Sigmoid colon (tissue), 7 donors: ENCODE data around the gene ZRANB1. TPM values are rescaled to one million over a fixed set of nuclear protein-coding genes. Genes with fewer than 3 reads are reported as not detected.

Experiments
- DNase-seq: peaks from one replicate; pipeline ENCODE4 v3.0.0-alpha.2; 2019
- H3K27ac ChIP-seq, 4 donors: fragments of 200-600 bp; sonication (generic); one replicate each; pipeline ENCODE4 v1.5.1; 2016 to 2019; ENCODE audit warnings: mild to moderate bottlenecking in 1 of 4
- H3K27me3 ChIP-seq, 3 donors: fragments of 200-600 bp; sonication (generic); one replicate each; pipeline ENCODE4 v1.5.1; 2019; ENCODE audit warnings: mild to moderate bottlenecking in 1 of 3
- H3K36me3 ChIP-seq, 4 donors: fragments of 200-600 bp; sonication (generic); one replicate each; pipeline ENCODE4 v1.5.1; 2016 to 2019
- H3K4me1 ChIP-seq, 4 donors: fragments of 200-600 bp; sonication (generic); one replicate each; pipeline ENCODE4 v1.5.1; 2017 to 2019
- H3K4me3 ChIP-seq, 4 donors: fragments of 200-600 bp; sonication (generic); one replicate each; pipeline ENCODE4 v1.5.1; 2017 to 2019; ENCODE audit warnings: mild to moderate bottlenecking in 2 of 4, moderate library complexity in 1 of 4
- H3K9me3 ChIP-seq, 4 donors: fragments of 200-600 bp in 3 of 4; sonication (generic) in 3 of 4; one replicate each; pipeline versions ENCODE4 v1.5.1 to v1.6.1; 2013 to 2019
- EP300 ChIP-seq, 4 donors: sonication (generic); formaldehyde crosslinking; IDR thresholded peaks; one replicate each; pipeline ENCODE4 v1.6.1; 2017; ENCODE audit warnings: antibody characterized with exemption in 4 of 4
- POLR2A ChIP-seq, 2 donors: fragments of 450-650 bp; IDR thresholded peaks; one replicate each; pipeline ENCODE4 v1.6.1; 2016; ENCODE audit warnings: antibody characterized with exemption in 2 of 2, mild to moderate bottlenecking in 2 of 2, moderate library complexity in 2 of 2
- POLR2AphosphoS5 ChIP-seq, 4 donors: sonication (generic); formaldehyde crosslinking; IDR thresholded peaks; one replicate each; pipeline ENCODE4 v1.6.1; 2017; ENCODE audit warnings: antibody characterized with exemption in 4 of 4
- WGBS, 2 donors: extraction: QIAGEN DNeasy Blood & Tissue Kit; methylation state at CpG; one replicate each; pipeline ENCODE4 v1.1.7; 2013; 5-methylcytosine and 5-hydroxymethylcytosine counted together
- intact Hi-C: fragments of 100-400 bp; cut with DNase I; formaldehyde crosslinking; loops from one replicate; pipeline ENCODE4 v1.15.1; 2023
- polyA plus RNA-seq, 3 donors: library from polyadenylated mRNA; stranded (reverse); fragments of 200-250 nt; gene quantifications; one replicate each; pipeline ENCODE4 v1.2.3, GENCODE V29; 2013
- total RNA-seq, 4 donors: library from RNA; depleted of rRNA; stranded (reverse); fragments of >200 nt; gene quantifications; one replicate each; pipeline ENCODE4 v1.1.0, GENCODE V29; 2016
- TF ChIP-seq, protein P1 (sequence below), 4 experiments: fragments of 450-650 bp in 3 of 4; fragments of 200-600 bp in 1 of 4; IDR thresholded peaks; one replicate each; pipeline ENCODE4 v1.5.1; 2016 to 2019; ENCODE audit warnings: antibody characterized with exemption in 4 of 4, mild to moderate bottlenecking in 3 of 4, moderate library complexity in 2 of 4
- donor health status: healthy with polysubstance abuse.
- donor health status: Bipolar disorder and iron deficiency.
- donor health status: healthy.

Gene ZRANB1
- total and polyA plus RNA-seq, 7 donors: 6.7 to 49.0 (median 38.0) TPM

GRCh38 chr10:124955868-124956267 is 13.9 kb downstream of the ZRANB1 start:
- Histone ChIP-seq H3K27ac (peak overlapping the region in 3 of 4 donors; percentile 65 to 69 (median 68)), H3K27me3 (no peaks in the 10 kb centered on the region), H3K9me3 (no peaks in the 10 kb centered on the region), H3K36me3 (no peaks in the 10 kb centered on the region), H3K4me3 (peak overlapping the region in 2 of 4 donors; percentile 4 to 16), H3K4me1 (peaks cover 0 to 46% (median 38%) of the 10 kb centered on the region in 4 donors)
- DNase-seq: no peak
- WGBS, 2 donors: 83 to 95% methylated on average over 10 of the region's 10 CpGs
- intact Hi-C loops: loop anchor here (5.0 kb wide), 1 partner anchor 39 kb away; no protein-coding TSS in a partner anchor
- TF ChIP-seq, protein P1, sequence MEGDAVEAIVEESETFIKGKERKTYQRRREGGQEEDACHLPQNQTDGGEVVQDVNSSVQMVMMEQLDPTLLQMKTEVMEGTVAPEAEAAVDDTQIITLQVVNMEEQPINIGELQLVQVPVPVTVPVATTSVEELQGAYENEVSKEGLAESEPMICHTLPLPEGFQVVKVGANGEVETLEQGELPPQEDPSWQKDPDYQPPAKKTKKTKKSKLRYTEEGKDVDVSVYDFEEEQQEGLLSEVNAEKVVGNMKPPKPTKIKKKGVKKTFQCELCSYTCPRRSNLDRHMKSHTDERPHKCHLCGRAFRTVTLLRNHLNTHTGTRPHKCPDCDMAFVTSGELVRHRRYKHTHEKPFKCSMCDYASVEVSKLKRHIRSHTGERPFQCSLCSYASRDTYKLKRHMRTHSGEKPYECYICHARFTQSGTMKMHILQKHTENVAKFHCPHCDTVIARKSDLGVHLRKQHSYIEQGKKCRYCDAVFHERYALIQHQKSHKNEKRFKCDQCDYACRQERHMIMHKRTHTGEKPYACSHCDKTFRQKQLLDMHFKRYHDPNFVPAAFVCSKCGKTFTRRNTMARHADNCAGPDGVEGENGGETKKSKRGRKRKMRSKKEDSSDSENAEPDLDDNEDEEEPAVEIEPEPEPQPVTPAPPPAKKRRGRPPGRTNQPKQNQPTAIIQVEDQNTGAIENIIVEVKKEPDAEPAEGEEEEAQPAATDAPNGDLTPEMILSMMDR (IDR thresholded peaks at IDR 0.05): no peak
- TF ChIP-seq POLR2A (IDR thresholded peaks at IDR 0.05) (no peak), EP300 (IDR thresholded peaks at IDR 0.05) (no peak), POLR2AphosphoS5 (IDR thresholded peaks at IDR 0.05) (no peak)

- DNase-seq: no peak
- no peak overlapping the region for H3K4me3 ChIP-seq
- H3K36me3 ChIP-seq: no peaks in the 10 kb centered on the region
- no peaks in the 10 kb centered on the region for H3K27me3 ChIP-seq
- 47 to 77% methylated on average over 1 of the region's 1 CpG for WGBS, 2 donors
- H3K9me3 ChIP-seq: no peaks in the 10 kb centered on the region
- TF ChIP-seq POLR2A (IDR thresholded peaks at IDR 0.05) (no peak), POLR2AphosphoS5 (IDR thresholded peaks at IDR 0.05) (no peak), EP300 (IDR thresholded peaks at IDR 0.05) (no peak)
- TF ChIP-seq, protein P1 (IDR thresholded peaks at IDR 0.05): no peak
- peak overlapping the region in 3 of 4 donors; percentile 65 to 69 (median 68) for H3K27ac ChIP-seq
- H3K4me1 ChIP-seq: peaks cover 0 to 44% (median 40%) of the 10 kb centered on the region in 4 donors
- intact Hi-C loops: loop anchor here (5.0 kb wide), 1 partner anchor 39 kb away; no protein-coding TSS in a partner anchor
Observed at GRCh38 chr10:124956764-124957163, 14.8 kb downstream of the ZRANB1 start.

GRCh38 chr10:124957404-124957947 is 15.6 kb downstream of the ZRANB1 start:
- 79 to 90% methylated on average over 7 of the region's 7 CpGs for WGBS, 2 donors
- TF ChIP-seq EP300 (IDR thresholded peaks at IDR 0.05): no peak
- TF ChIP-seq POLR2AphosphoS5 (IDR thresholded peaks at IDR 0.05): no peak
- TF ChIP-seq, protein P1 (IDR thresholded peaks at IDR 0.05): no peak
- no peak for TF ChIP-seq POLR2A (IDR thresholded peaks at IDR 0.05)
- Histone ChIP-seq H3K9me3 (no peaks in the 10 kb centered on the region), H3K4me3 (no peak overlapping the region), H3K27ac (no peak overlapping the region), H3K27me3 (no peaks in the 10 kb centered on the region), H3K36me3 (no peaks in the 10 kb centered on the region), H3K4me1 (peaks cover 0 to 48% (median 46%) of the 10 kb centered on the region in 4 donors)
- DNase-seq: no peak
- intact Hi-C loops: loop anchor here (5.0 kb wide), 1 partner anchor 40 kb away; no protein-coding TSS in a partner anchor

- DNase-seq: no peak
- TF ChIP-seq POLR2A (IDR thresholded peaks at IDR 0.05) (no peak), EP300 (IDR thresholded peaks at IDR 0.05) (no peak), POLR2AphosphoS5 (IDR thresholded peaks at IDR 0.05) (no peak)
- TF ChIP-seq, protein P1 (IDR thresholded peaks at IDR 0.05): no peak
- Histone ChIP-seq H3K4me3 (no peak overlapping the region), H3K36me3 (no peaks in the 10 kb centered on the region), H3K4me1 (peaks cover 0 to 45% (median 33%) of the 10 kb centered on the region in 4 donors), H3K27me3 (no peaks in the 10 kb centered on the region), H3K27ac (no peak overlapping the region), H3K9me3 (no peaks in the 10 kb centered on the region)
- WGBS, 2 donors: 96 to 98% methylated on average over 3 of the region's 3 CpGs
- intact Hi-C loops: loop anchor here (5.0 kb wide), 1 partner anchor 42 kb away; no protein-coding TSS in a partner anchor
Observed at GRCh38 chr10:124959564-124959963, 17.6 kb downstream of the ZRANB1 start.
